HuH-7 (cell line): ENCODE data around the gene KIF26B.
"Not testable (repeated sequence)": the region's sequence is repeated elsewhere in the genome, so short reads cannot be mapped to it uniquely, and the experiment has no call there.

ENCODE experiments used
- DNase-seq: peaks from one replicate; pipeline ENCODE4 v3.0.0; 2011; ENCODE audit warnings: low spot score

The KIF26B gene

GRCh38 chr1:245279346-245279745, 124.6 kb downstream of the KIF26B start:
- DNase-seq, result no peak

DNA sequence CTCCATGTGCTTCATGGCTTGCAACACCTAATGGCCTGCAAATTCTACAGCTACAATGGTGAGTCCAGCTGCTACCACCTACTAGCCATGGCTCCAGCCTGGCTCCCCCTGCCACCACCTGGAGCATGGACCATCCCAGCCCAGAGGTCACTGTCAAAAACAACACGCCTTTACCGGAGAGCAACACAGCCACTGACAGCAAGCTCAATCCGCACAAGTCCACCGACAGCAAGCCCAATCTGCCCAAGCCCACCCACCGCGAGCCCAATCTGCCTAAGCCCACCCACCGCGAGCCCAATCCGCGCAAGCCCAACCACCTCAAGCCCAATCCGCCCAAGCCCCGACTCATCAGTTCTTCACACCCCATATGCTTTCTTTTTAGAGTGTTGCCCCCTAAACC, 128.2 kb downstream of the KIF26B start:
- no peak for DNase-seq

- DNase-seq, result no peak
Measured at GRCh38 chr1:245285168-245285567, 130.4 kb downstream of the KIF26B start.

DNA sequence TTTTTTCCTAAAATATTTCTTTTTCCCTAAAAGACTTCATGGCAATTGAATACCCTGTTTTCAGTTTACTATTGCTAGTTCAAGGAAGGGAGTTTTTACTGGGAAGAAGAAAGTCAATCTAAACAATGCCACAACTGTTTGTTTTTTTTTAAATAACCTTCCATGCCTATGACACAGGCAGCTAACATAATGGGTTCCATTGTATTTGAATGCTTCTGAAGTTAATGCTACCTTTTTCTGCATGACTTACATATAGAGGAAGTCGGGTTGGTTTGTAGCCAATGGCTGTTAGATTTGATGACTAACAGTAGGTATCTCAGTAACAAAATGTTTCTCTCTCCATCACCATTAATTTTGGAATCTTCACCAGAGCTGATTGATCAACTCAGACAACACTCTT, 134.0 kb downstream of the KIF26B start:
- no peak for DNase-seq

- DNase-seq, result no peak
Measured at GRCh38 chr1:245290836-245291235, 136.1 kb downstream of the KIF26B start.

GRCh38 chr1:245291351-245291750, 136.6 kb downstream of the KIF26B start:
- no peak for DNase-seq

- no peak for DNase-seq
Measured at GRCh38 chr1:245292141-245292540, 137.4 kb downstream of the KIF26B start.

GRCh38 chr1:245292553-245292952, 137.8 kb downstream of the KIF26B start:
- no peak for DNase-seq

GRCh38 chr1:245294020-245294419, 139.2 kb downstream of the KIF26B start:
- DNase-seq, result no peak

GRCh38 chr1:245298781-245299180, 144.0 kb downstream of the KIF26B start:
- DNase-seq, result no peak

DNA sequence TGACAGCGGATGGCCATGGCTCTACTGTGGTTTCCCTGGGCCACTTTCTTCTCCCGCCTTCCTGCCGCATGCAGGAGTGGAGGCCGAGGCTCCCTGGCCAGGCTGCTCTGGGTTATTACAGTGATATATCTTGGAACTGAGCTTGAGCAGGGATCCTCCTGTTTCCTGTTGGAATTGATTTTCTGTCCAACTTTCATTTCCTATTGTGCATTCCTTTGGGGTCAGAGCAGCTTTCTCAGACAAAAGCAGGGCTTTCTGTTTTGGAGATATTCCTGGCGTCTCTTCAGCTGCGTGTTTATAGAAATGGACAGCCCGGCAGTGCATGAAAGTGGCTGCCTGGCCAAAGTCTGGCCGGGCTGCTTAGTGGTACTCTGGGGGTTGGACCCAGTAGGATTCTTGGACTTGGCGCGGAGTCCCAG, 146.4 kb downstream of the KIF26B start:
- no peak for DNase-seq

DNA sequence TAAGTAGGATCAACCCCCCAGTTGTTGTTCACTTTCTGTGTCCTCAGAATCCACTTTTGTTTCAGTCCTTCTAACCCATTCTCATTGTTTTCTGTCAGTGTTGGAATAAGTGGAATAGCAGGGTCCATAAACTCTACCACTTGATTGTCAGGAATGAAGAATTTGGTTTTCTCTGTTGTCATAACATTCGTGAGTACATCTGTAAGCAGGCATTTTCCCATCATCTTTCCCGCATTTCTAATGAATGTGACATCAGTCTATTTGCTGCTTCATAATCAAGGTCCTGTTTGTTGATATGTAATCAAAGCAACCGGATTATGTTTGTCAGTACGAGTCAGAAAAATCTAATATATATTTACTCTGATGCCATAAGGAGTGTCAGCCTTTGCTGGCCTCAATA, 147.1 kb downstream of the KIF26B start:
- no peak for DNase-seq

GRCh38 chr1:245304698-245305097, 149.9 kb downstream of the KIF26B start:
- no peak for DNase-seq

DNA sequence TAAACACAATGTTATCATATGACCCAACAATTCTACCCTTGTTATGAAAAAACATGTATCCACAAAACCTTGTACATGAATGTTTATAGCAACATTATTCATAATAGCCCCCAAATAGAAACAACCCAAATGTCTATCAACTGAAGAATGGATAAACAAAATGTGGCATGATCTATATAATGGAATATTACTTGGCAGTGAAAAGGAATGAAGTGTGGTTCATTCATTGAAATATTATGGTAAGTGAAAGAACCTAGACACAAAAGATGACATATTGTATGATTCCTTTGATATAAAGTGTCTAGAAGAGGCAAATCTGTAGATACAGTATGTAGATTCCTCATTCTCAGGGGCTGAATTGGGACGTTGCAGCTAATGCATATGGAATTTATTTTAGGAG, 151.2 kb downstream of the KIF26B start:
- no peak for DNase-seq

GRCh38 chr1:245306628-245307410, 152.0 kb downstream of the KIF26B start:
- no peak for DNase-seq

GRCh38 chr1:245310571-245311531, 156.1 kb downstream of the KIF26B start:
- DNase-seq, result no peak

DNA sequence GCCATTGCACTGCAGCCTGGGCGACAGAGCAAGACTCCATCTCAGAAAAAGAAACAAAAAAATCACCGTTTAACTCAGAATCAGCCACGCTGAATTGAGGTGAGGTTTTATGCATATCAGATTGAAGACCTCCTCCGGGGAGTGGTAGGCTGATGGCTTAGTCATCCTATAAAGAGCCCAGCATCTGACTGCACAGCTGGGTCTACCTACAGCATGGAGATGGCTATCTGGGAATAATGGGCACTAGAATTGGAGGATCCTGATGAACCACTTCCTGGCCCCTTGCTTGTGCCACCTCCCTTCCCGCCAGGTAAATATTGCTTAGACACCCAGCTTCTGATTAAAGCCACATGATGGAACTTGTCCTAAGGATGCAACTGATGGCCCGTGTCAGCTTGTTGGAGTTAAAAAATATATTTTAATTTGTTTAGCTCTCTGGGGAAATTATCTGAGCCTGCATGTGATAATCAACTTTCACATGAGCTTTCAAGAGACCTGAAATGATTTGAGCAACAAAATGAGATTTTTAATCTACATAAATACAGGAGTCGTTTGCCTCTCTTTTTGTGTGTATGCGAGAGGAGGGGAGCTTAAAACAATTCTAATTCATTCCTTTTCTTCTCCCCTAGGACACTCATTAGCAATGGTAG, 157.2 kb downstream of the KIF26B start:
- DNase-seq, result no peak

DNA sequence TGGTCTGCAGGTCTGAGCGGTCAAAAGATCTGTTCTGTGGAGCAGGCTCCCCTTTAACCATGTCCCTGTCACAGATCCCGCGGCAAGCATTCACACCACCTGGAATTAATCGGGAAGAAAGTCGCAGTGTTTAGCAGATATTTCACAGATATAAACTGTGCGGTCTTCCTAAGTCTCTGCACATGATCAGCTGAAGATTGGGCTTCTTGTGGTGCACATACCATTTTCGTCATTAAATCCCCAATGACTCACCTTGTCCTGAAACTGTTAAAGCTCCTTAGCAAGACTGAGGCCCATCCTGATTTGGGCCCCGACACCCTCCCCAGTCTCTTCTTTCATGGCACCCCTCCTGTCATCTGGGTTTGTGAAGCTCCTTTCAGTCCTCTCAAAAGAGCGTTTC, 158.8 kb downstream of the KIF26B start:
- DNase-seq, result no peak

DNA sequence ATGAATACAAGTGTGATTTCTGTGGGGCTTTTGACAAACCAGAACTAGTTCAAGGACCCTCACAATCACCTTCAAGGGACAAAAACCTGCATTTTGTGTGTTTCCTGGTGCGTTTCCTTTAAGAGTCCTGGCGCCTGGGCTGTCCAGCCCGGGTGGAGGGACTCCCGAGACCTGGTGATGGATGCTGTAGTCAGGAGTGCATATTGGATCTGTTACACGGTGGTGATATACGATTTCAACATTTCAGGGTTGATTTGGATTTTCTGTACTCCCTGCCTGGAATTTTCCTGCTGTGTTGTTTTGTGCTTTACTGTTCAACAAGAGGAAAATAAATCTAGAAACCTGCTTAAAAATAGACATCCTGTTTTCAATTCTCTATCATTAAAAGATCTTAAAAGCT, 162.0 kb downstream of the KIF26B start:
- no peak for DNase-seq

- no peak for DNase-seq
Measured at GRCh38 chr1:245317217-245317616, 162.4 kb downstream of the KIF26B start.

GRCh38 chr1:245319094-245319493, 164.3 kb downstream of the KIF26B start:
- DNase-seq, result no peak

DNA sequence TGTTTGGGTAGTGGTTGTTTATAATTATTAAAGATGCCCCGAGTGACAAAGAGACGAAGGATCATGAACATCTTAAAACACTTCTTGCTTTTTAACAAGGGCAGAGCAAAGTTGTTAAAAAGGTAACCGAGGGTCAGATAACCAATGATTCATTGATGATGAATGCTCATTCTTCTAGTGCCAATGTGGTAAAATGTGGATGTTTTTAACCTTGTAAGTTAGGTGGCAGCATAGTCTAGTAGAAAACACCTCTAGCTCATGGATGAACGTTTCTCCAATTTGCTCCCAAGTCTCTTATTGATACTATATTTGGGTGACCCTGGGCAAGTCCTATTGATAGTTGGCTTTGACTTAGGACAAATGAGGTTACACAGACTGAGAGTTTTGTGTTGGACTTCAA, 167.9 kb downstream of the KIF26B start:
- DNase-seq, result no peak

DNA sequence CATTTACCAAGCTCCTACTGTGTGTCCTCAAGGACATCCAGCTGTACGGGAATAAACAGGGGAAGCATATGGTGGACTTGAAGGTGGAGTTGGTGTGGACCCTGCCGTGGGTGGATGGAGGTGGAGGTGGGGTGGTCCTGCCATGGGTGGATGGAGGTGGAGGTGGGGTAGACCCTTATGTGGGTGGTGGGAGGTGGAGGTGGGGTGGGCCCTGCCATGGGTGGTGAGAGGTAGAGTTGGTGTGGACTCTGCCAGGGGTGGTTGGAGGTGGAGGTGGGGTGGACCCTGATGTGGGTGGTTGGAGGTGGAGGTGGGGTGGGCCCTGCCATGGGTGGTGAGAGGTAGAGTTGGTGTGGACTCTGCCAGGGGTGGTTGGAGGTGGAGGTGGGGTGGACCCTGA, 169.0 kb downstream of the KIF26B start:
- not testable (repeated sequence) for DNase-seq
